Stimulated activated CD4-positive, alpha-beta T cell treated with anti-CD3 and anti-CD28 coated beads, Interleukin-2, amount 100 ng/mL, for 4 hours (primary cell): Measurements from ENCODE around the gene SYT7.
"Not testable (repeated sequence)": the region's sequence is repeated elsewhere in the genome, so short reads cannot be mapped to it uniquely, and the experiment has no call there.

ENCODE experiments used
- DNase-seq: peaks from one replicate; pipeline ENCODE4 v3.0.0-alpha.2; 2020; ENCODE audit warnings: low read depth

The SYT7 gene

DNA sequence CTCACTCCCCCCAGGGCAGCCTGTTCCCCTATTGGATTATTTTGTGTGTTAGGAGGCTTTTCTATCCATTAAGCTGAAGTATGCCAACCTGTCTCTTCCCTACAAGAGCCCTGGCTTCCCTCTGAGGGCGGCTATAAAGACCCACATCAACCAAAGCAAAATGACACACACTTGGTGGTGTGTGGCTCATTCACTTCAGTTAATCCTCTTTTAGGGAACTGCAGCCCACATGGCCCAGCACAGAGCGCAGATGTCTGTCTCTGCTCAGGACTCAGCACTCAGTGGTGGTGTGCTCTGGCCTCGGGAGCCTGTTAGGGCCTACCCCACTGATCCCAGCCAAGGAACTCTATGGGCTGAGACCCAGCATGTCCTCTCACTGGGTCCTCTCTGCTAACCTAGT, 104.5 kb downstream of the SYT7 start:
- DNase-seq: no peak

DNA sequence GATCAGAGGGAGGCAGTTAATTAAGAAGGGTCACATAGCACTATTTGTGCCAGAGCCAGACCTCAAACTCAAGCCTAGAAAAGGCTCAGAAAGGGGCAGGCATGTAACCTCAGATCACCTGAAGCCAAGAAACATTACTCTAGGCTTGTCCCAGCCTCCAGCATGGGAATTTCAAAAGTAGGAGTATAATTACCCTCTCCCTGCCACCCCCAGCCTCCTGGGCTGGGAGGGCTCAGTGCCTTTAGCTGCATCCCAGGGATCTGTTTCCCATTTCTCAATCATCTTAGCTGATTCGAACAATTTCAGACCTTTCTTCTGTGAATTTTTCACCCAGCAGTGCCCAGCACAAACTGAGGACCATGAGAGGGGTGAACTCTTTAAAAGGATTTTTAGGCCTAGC, 105.4 kb downstream of the SYT7 start:
- no peak for DNase-seq

DNA sequence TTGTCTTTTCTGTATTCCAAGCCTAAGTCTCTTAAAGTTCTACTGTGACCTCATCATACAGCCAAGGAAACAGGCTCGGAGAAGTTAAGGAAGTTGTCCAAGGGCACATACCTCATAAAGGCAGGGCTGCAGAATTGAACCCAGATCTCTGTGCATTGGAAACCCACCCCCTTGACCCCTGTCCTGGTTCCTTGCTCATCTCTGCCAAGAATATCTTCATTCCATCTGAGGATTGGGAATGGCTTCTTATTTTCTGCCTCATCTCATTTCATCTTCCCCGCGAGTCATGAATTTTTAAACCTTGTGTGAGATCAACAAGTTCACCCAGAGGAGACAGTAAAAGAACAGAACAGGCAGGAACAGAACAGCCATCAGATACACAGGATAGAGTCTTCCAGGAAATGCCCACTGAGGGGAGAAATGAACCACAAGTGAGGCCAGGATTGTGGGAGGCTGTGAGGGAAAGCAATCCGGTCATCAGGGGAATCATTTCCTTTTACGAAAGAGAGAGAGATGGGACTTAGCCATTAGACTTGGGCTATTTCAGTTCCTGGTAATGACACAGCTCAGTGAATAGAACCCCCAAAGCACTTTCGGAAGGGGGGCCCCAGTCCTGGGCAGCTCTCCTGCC, 106.7 kb downstream of the SYT7 start:
- no peak for DNase-seq

DNA sequence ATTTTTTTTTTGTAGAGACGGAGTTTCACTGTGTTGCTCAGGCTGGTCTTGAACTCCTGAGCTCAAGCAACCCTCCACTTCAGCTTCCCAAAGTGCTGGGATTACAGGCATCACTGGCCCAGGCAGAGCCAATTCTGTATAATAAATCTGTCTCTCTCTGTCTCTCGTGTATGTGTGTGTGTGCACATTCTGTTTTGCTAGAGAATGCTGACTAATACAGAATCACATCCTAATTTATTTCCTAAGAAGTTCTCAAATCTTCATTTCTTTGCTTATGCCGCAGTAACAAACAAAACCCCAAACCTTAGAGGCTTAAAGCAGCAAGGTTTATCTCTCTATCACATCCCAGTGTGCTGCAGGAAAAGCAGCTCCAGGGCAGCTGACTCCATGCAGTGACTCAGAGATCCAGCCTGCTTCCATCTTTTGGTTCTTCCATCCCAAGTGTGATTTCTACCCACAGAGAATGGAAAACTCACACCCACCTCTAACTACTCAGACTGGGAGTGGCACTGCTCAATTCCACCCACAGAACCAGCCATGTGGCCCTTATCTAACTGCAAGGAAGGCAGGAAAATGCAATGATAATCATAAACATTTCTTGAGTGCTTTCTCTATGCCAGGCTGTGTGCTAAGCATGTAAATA, 107.4 kb downstream of the SYT7 start:
- DNase-seq: no peak

DNA sequence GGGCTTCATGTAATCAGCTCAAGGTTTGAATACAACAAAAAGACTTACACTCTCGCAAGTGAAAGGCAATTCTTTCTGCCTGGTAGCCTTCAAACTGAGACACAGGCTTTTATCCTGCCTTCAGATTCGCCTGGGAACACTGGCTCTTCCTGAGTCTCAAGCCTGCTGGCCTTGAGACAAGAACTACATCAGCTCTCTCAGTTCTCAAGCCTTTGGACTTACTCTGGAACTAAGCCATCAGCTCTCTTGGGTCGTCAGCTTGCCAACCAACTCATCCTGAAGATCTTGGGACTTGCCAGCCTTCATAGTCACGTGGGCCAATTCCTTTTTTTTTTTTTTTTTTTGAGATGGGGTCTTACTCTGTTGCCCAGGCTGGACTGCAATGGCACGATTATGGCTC, 108.0 kb downstream of the SYT7 start:
- DNase-seq: no peak

DNA sequence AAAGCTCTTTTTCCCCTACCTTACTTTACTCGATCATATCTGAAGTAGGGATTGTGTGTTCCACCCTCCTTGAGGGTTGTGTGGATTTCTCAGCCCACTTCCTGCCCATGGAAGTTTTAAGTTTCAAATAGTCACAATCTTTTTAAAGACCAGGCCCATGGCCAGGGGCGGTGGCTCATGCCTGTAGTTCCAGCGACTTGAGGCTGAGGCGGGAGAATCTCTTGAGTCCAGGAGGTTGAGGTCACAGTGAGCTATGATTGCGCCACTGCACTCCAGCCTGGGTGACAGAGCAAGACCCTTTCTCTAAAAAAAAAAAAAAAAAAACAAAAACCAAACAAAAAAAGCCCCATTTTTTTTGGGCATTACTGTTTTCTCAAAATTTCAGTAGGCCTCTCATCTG, 108.6 kb downstream of the SYT7 start:
- no peak for DNase-seq

DNA sequence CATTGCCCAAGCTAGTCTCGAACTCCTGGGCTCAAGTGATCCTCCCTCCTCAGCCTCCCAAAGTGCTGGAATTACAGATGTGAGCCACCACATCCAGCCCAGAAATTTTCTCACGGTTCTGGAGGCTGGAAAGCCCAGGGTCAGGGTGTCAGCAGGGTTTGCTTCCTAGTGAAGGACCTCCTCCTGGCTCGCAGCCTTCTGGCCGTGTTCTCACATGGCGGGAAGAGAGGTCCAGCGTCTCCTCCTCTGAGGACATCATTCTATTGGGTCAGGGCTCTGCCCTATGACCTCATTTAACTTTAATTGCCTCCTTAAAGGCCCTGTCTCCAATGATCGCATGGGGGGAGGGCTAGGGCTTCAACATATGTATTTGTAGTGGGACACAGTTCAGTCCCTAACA, 112.9 kb downstream of the SYT7 start:
- DNase-seq: no peak

DNA sequence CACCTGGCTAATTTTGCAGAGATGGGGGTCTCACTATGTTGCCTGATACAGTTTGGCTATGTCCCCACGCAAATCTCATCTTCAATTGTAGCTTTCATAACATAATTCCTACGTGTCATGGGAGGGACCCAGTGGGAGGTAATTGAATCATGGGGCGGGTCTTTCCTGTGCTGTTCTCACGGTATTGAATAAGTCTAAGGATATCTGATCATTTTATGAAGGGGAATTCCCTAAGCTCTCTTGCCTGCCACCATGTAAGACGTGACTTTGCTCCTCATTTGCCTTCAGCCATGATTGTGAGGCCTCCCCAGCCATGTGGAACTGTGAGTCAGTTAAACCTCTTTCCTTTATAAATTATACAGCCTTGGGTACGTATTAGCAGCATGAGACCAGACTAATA, 113.3 kb downstream of the SYT7 start:
- not testable (repeated sequence) for DNase-seq
